Panc1 (cell line): Measurements from ENCODE around the gene SECISBP2. TPM values are rescaled to one million over a fixed set of nuclear protein-coding genes. Genes with fewer than 3 reads are reported as not detected.

Source experiments
- ATAC-seq: fragments of 200-7000 bp; cut with Tn5 transposase; 2 replicates; pipeline ENCODE4 v1.9.1; 2020; ENCODE audit warnings: mild to moderate bottlenecking, moderate library complexity
- BruUV-seq: library from RNA; stranded (reverse); fragments of 400-500 nt; replicated peaks from 2 replicates; lab custom pipeline; 2021; lab: Mats Ljungman, UMichigan
- CTCF ChIA-PET: fragments of 300-600 bp; sonication (Branson Sonifier 250); formaldehyde crosslinking; loops from one replicate; lab custom pipeline; 2022; ENCODE audit warnings: antibody characterized with exemption; lab: Charles Lee
- POLR2A ChIA-PET: fragments of 300-600 bp; sonication (Branson Sonifier 250); formaldehyde crosslinking; loops from one replicate; lab custom pipeline; 2022; ENCODE audit warnings: antibody characterized with exemption; lab: Charles Lee
- DNase-seq: peaks from one replicate; pipeline ENCODE4 v3.0.0-alpha.2; 2010; ENCODE audit warnings: low read depth, low spot score
- H3K27ac ChIP-seq: 2 replicates; pipeline ENCODE4 v1.5.1; 2011; ENCODE audit warnings: mild to moderate bottlenecking, low read length, inconsistent platforms
- H3K27me3 ChIP-seq: fragments of 200-500 bp; sonication (Bioruptor generic); 2 replicates; pipeline ENCODE4 v1.6.0; 2014; ENCODE audit warnings: low read length, inconsistent platforms; ENCODE audit not compliant: control insufficient read depth, insufficient read depth
- H3K36me3 ChIP-seq: fragments of 200-500 bp; sonication (Bioruptor generic); 2 replicates; pipeline ENCODE4 v1.5.1; 2014; ENCODE audit warnings: inconsistent platforms, mild to moderate bottlenecking, low read length, moderate library complexity; ENCODE audit not compliant: control insufficient read depth, insufficient read depth
- H3K4me1 ChIP-seq: 2 replicates; pipeline ENCODE4 v1.5.1; 2011; ENCODE audit warnings: inconsistent platforms, mild to moderate bottlenecking, low read length, moderate library complexity; ENCODE audit not compliant: control insufficient read depth, insufficient read depth
- H3K4me3 ChIP-seq, 2 experiments: 2 replicates each; pipeline ENCODE4 v1.5.1; 2011 to 2012; ENCODE audit warnings: low read depth in 2 of 2, low read length in 2 of 2, mild to moderate bottlenecking in 2 of 2, inconsistent platforms in 1 of 2, moderate library complexity in 1 of 2
- H3K9me3 ChIP-seq: fragments of 200-500 bp; sonication (Bioruptor generic); 2 replicates; pipeline ENCODE4 v1.5.1; 2014; ENCODE audit warnings: low read depth, mild to moderate bottlenecking, inconsistent platforms, low read length, moderate library complexity; ENCODE audit not compliant: control insufficient read depth, insufficient read depth
- CTCF ChIP-seq: fragments of 450-650 bp; IDR thresholded peaks from 2 replicates; pipeline ENCODE4 v1.5.1; 2017; ENCODE audit warnings: mild to moderate bottlenecking
- POLR2AphosphoS5 ChIP-seq: IDR thresholded peaks from 2 replicates; pipeline ENCODE4 v1.6.1; 2012; ENCODE audit warnings: mild to moderate bottlenecking, low read depth, low read length, moderate library complexity
- REST ChIP-seq, 2 experiments: IDR thresholded peaks; 2 replicates each; pipeline ENCODE4 v1.6.1; 2011 to 2012; ENCODE audit warnings: low read depth in 2 of 2, control low read depth in 1 of 2, low read length in 1 of 2, mild to moderate bottlenecking in 1 of 2, moderate library complexity in 1 of 2; ENCODE audit not compliant: insufficient read depth in 1 of 2
- SIN3A ChIP-seq: IDR thresholded peaks from 2 replicates; pipeline ENCODE4 v1.6.1; 2012; ENCODE audit warnings: low read depth, mild to moderate bottlenecking, low read length, moderate library complexity, borderline replicate concordance; ENCODE audit not compliant: insufficient read depth
- TCF7L2 ChIP-seq: IDR thresholded peaks from 2 replicates; pipeline ENCODE4 v1.6.1; 2011; ENCODE audit warnings: mild to moderate bottlenecking, low read depth, low read length, inconsistent platforms
- in situ Hi-C: cut with HindIII; loops from 2 replicates; pipeline ENCODE4 v1.10.0; 2016; ENCODE audit warnings: low sequenced_read_pairs, low pct_unique_long_range_greater_than_20kb
- intact Hi-C: fragments of 100-400 bp; cut with micrococcal nuclease; formaldehyde crosslinking; loops from one replicate; pipeline ENCODE4 v1.10.0; 2022; ENCODE audit not compliant: unreplicated experiment
- total RNA-seq: library from RNA; stranded (reverse); gene quantifications from one replicate; pipeline ENCODE4 v1.2.1, GENCODE V29; 2021; ENCODE audit not compliant: unreplicated experiment

Gene SECISBP2
- total RNA-seq, 1 experiment from 2014 or later, result 17.7 TPM

GRCh38 chr9:89323390-89323789 lies 5.1 kb downstream of the SECISBP2 start:
- no TSS peak for BruUV-seq
- Histone ChIP-seq H3K4me1 (peaks cover 10% of the 10 kb centered on the region), H3K27me3 (no peaks in the 10 kb centered on the region), H3K36me3 (peaks cover 5% of the 10 kb centered on the region), H3K4me3 (no peak overlapping the region), H3K9me3 (no peaks in the 10 kb centered on the region), H3K27ac (no peak overlapping the region)
- DNase-seq, result no peak
- in situ Hi-C loops, result no loop called here
- ChIA-PET CTCF (no interaction called here), POLR2A (no interaction called here)
- intact Hi-C loops, result loop anchor here (5.0 kb wide), 1 partner anchor 224 kb away; no protein-coding TSS in a partner anchor
- TF ChIP-seq SIN3A, result no peak
- TF ChIP-seq REST (IDR thresholded peaks at IDR 0.05; ENCODE audit: insufficient read depth in 1 of 2, low read depth in 2 of 2, low read length in 1 of 2), result no peak
- no peak for TF ChIP-seq TCF7L2
- no peak for TF ChIP-seq CTCF
- no peak for TF ChIP-seq POLR2AphosphoS5
- ATAC-seq, result no peak

DNA sequence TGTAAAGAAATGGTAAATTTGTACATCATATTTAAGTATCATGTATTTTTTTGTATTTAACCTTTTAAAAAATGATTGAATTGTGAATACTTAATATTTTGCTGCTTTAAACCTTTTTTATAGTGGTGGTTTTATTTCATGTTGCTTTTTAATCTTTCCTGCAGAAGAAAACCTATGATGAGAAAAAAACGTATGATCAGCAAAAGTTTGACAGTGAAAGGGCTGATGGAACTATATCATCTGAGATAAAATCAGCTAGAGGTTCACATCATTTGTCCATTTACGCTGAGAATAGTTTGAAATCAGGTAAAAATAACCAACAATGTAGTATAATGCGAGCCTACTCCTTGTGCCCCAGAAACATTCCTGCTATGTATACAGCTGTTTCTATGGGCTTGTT lies 7.4 kb downstream of the SECISBP2 start:
- ChIA-PET POLR2A (no interaction called here), CTCF (no interaction called here)
- Histone ChIP-seq H3K27me3 (no peaks in the 10 kb centered on the region), H3K36me3 (peaks cover under 1% of the 10 kb centered on the region), H3K9me3 (no peaks in the 10 kb centered on the region), H3K27ac (no peak overlapping the region), H3K4me1 (no peaks in the 10 kb centered on the region), H3K4me3 (no peak overlapping the region)
- in situ Hi-C loops, result no loop called here
- TF ChIP-seq REST (IDR thresholded peaks at IDR 0.05; ENCODE audit: insufficient read depth in 1 of 2, low read depth in 2 of 2, low read length in 1 of 2), result no peak
- no peak for TF ChIP-seq POLR2AphosphoS5
- no peak for TF ChIP-seq TCF7L2
- no peak for TF ChIP-seq CTCF
- TF ChIP-seq SIN3A, result no peak
- BruUV-seq, result no TSS peak
- DNase-seq (no peak), ATAC-seq (no peak)
- intact Hi-C loops, result no loop called here
